CD4-positive, alpha-beta T cell treated with Interleukin-2 at 100 ng/mL for 4 hours (primary cell): ENCODE data around the gene PINK1.
"Not testable (repeated sequence)": the region's sequence is repeated elsewhere in the genome, so short reads cannot be mapped to it uniquely, and the experiment has no call there.

Experiments used
- DNase-seq: peaks from one replicate; pipeline ENCODE4 v3.0.0-alpha.2; 2020; ENCODE audit warnings: low spot score

Gene PINK1

GRCh38 chr1:20645414-20645813, 12.2 kb downstream of the PINK1 start:
- no peak for DNase-seq

GRCh38 chr1:20648438-20648837, 15.2 kb downstream of the PINK1 start:
- DNase-seq, result no peak

- no peak for DNase-seq
These were observed 15.7 kb downstream of the PINK1 start for GRCh38 chr1:20648946-20649345.

- no peak for DNase-seq
These were observed 19.0 kb downstream of the PINK1 start for GRCh38 chr1:20652300-20652699.

- DNase-seq, result no peak
These were observed 20.9 kb downstream of the PINK1 start for GRCh38 chr1:20654104-20654690.

- DNase-seq, result no peak
These were observed 23.8 kb downstream of the PINK1 start for GRCh38 chr1:20657024-20657423.

GRCh38 chr1:20658166-20658915, 25.1 kb downstream of the PINK1 start:
- DNase-seq, result no peak

GRCh38 chr1:20660363-20660762, 27.1 kb downstream of the PINK1 start:
- DNase-seq, result no peak

- DNase-seq, result no peak
These were observed 27.6 kb downstream of the PINK1 start for GRCh38 chr1:20660847-20661206.

GRCh38 chr1:20661207-20662109, 28.2 kb downstream of the PINK1 start, which contains the start of gene DDOST:
Gene DDOST, minus strand, starts transcription at chr1:20661369. Its CDS starts 19 bp downstream, at chr1:20661350.
- DNase-seq, result peak; percentile 96

GRCh38 chr1:20662110-20662475, 28.8 kb downstream of the PINK1 start:
- DNase-seq, result no peak

GRCh38 chr1:20663365-20663764, 30.1 kb downstream of the PINK1 start:
- no peak for DNase-seq

- no peak for DNase-seq
These were observed 30.9 kb downstream of the PINK1 start for GRCh38 chr1:20663969-20664715.

GRCh38 chr1:20665726-20666125, 32.5 kb downstream of the PINK1 start:
- DNase-seq, result no peak

GRCh38 chr1:20666146-20666545, 32.9 kb downstream of the PINK1 start:
- DNase-seq, result no peak

- DNase-seq, result no peak
These were observed 33.5 kb downstream of the PINK1 start for GRCh38 chr1:20666804-20667203.

GRCh38 chr1:20668581-20668980, 35.3 kb downstream of the PINK1 start:
- no peak for DNase-seq

- no peak for DNase-seq
These were observed 37.7 kb downstream of the PINK1 start for GRCh38 chr1:20670936-20671335.

GRCh38 chr1:20672265-20672632, 39.0 kb downstream of the PINK1 start:
- DNase-seq, result no peak

GRCh38 chr1:20673626-20674025, 40.4 kb downstream of the PINK1 start:
- DNase-seq, result not testable (repeated sequence)

- no peak for DNase-seq
These were observed 45.3 kb downstream of the PINK1 start for GRCh38 chr1:20678599-20678998.

GRCh38 chr1:20680269-20680668, 47.0 kb downstream of the PINK1 start:
- DNase-seq, result no peak
